Liver (tissue), 9 donors: ENCODE results near the gene BCR. TPM values are rescaled to one million over a fixed set of nuclear protein-coding genes. Genes with fewer than 3 reads are reported as not detected.

Experiments
- DNase-seq: peaks from one replicate; pipeline ENCODE4 v3.0.0-alpha.2; 2017; ENCODE audit warnings: low spot score
- H3K27ac ChIP-seq, 2 donors: one replicate each; pipeline ENCODE4 v1.7.0; 2013; ENCODE audit warnings: inconsistent platforms in 2 of 2, low read length in 2 of 2, control low read depth in 1 of 2, low read depth in 1 of 2, mild to moderate bottlenecking in 1 of 2
- H3K27me3 ChIP-seq, 4 donors: one replicate each; pipeline versions ENCODE4 v1.6.1 to v1.7.0; 2013; ENCODE audit warnings: low read length in 3 of 4, inconsistent platforms in 1 of 4, mild to moderate bottlenecking in 1 of 4, moderate library complexity in 1 of 4; ENCODE audit not compliant: control insufficient read depth in 4 of 4, insufficient read depth in 4 of 4
- H3K36me3 ChIP-seq, 4 donors: one replicate each; pipeline versions ENCODE4 v1.6.1 to v1.7.0; 2013; ENCODE audit warnings: low read length in 3 of 4, mild to moderate bottlenecking in 3 of 4, low read depth in 1 of 4, moderate library complexity in 1 of 4; ENCODE audit not compliant: control insufficient read depth in 4 of 4, insufficient read depth in 3 of 4
- H3K4me1 ChIP-seq, 4 donors: one replicate each; pipeline versions ENCODE4 v1.6.1 to v1.7.0; 2013; ENCODE audit warnings: low read length in 3 of 4, mild to moderate bottlenecking in 3 of 4, moderate library complexity in 1 of 4; ENCODE audit not compliant: control insufficient read depth in 4 of 4, insufficient read depth in 4 of 4
- H3K4me3 ChIP-seq, 3 donors: one replicate each; pipeline versions ENCODE4 v1.6.1 to v1.7.0; 2013; ENCODE audit warnings: low read length in 3 of 3, control low read depth in 1 of 3, low read depth in 1 of 3, mild to moderate bottlenecking in 1 of 3
- H3K9ac ChIP-seq, 2 donors: one replicate each; pipeline ENCODE4 v1.7.0; 2013; ENCODE audit warnings: low read length in 2 of 2, mild to moderate bottlenecking in 2 of 2, moderate library complexity in 2 of 2, control low read depth in 1 of 2, low read depth in 1 of 2
- H3K9me3 ChIP-seq, 4 donors: one replicate each; pipeline versions ENCODE4 v1.6.1 to v1.7.0; 2013; ENCODE audit warnings: low read length in 3 of 4; ENCODE audit not compliant: control insufficient read depth in 4 of 4
- ATF3 ChIP-seq: IDR thresholded peaks from 2 replicates; pipeline ENCODE4 v1.6.1; 2016; ENCODE audit warnings: antibody characterized with exemption
- CTCF ChIP-seq: fragments of 150-350 bp; IDR thresholded peaks from 2 replicates; pipeline ENCODE4 v1.5.1; 2017; ENCODE audit warnings: improper control_type of control experiment, low read depth, low read length; ENCODE audit not compliant: missing input control
- EGR1 ChIP-seq, 2 donors: IDR thresholded peaks; 2 replicates each; pipeline ENCODE4 v1.6.1; 2016 to 2018; ENCODE audit warnings: antibody characterized with exemption in 2 of 2, low read depth in 2 of 2
- FOXA2 ChIP-seq: IDR thresholded peaks from 2 replicates; pipeline ENCODE4 v1.6.1; 2016; ENCODE audit warnings: antibody characterized with exemption
- GABPA ChIP-seq, 2 donors: IDR thresholded peaks in 1 of 2; conservative IDR thresholded peaks in 1 of 2; 2 replicates each; pipeline ENCODE4 v1.6.1; 2016; ENCODE audit warnings: antibody characterized with exemption in 2 of 2, mild to moderate bottlenecking in 1 of 2, moderate library complexity in 1 of 2
- HNF4A ChIP-seq, 2 donors: conservative IDR thresholded peaks; 2 replicates each; pipeline ENCODE4 v1.6.1; 2016; ENCODE audit warnings: antibody characterized with exemption in 2 of 2, mild to moderate bottlenecking in 2 of 2
- HNF4G ChIP-seq: IDR thresholded peaks from 2 replicates; pipeline ENCODE4 v1.6.1; 2016; ENCODE audit warnings: antibody characterized with exemption
- JUND ChIP-seq, 2 donors: IDR thresholded peaks; 2 replicates each; pipeline ENCODE4 v1.6.1; 2016; ENCODE audit warnings: antibody characterized with exemption in 2 of 2
- MAX ChIP-seq: IDR thresholded peaks from 2 replicates; pipeline ENCODE4 v1.6.1; 2016; ENCODE audit warnings: antibody characterized with exemption
- NR2F2 ChIP-seq: IDR thresholded peaks from 2 replicates; pipeline ENCODE4 v1.6.1; 2016; ENCODE audit warnings: antibody characterized with exemption
- RAD21 ChIP-seq, 2 donors: IDR thresholded peaks; 2 replicates each; pipeline ENCODE4 v1.6.1; 2016; ENCODE audit warnings: antibody characterized with exemption in 2 of 2, mild to moderate bottlenecking in 2 of 2
- REST ChIP-seq: IDR thresholded peaks from 2 replicates; pipeline ENCODE4 v1.6.1; 2016; ENCODE audit warnings: antibody characterized with exemption, mild to moderate bottlenecking
- RXRA ChIP-seq, 2 donors: IDR thresholded peaks; 2 replicates each; pipeline ENCODE4 v1.6.1; 2017 to 2018; ENCODE audit warnings: antibody characterized with exemption in 2 of 2, mild to moderate bottlenecking in 1 of 2
- SP1 ChIP-seq: IDR thresholded peaks from 2 replicates; pipeline ENCODE4 v1.6.1; 2018; ENCODE audit warnings: antibody characterized with exemption, mild to moderate bottlenecking
- YY1 ChIP-seq: IDR thresholded peaks from 2 replicates; pipeline ENCODE4 v1.6.1; 2016; ENCODE audit warnings: antibody characterized with exemption, mild to moderate bottlenecking
- ZBTB33 ChIP-seq: IDR thresholded peaks from 2 replicates; pipeline ENCODE4 v1.6.1; 2016; ENCODE audit warnings: antibody characterized with exemption
- WGBS: extraction: QIAGEN DNeasy Blood & Tissue Kit; methylation state at CpG from one replicate; pipeline ENCODE4 v1.1.7; 2013; 5-methylcytosine and 5-hydroxymethylcytosine counted together
- polyA plus RNA-seq, 2 donors: library from polyadenylated mRNA; stranded (reverse) in 1 of 2; unstranded in 1 of 2; fragments of 200-250 nt in 1 of 2; fragments of >200 nt in 1 of 2; fragmentation: Nextera tagmentation in 1 of 2; extraction: Ambion mirVana in 1 of 2; gene quantifications; one replicate each; pipeline versions ENCODE4 v1.2.1 to v1.2.3, GENCODE V29; 2013 to 2015
- total RNA-seq, 2 donors: library from RNA; depleted of rRNA; stranded (reverse); fragments of >200 nt; gene quantifications; one replicate each; pipeline ENCODE4 v1.2.3, GENCODE V29; 2014
- donor health status: healthy.
- donor health status: healthy.
- donor health status: healthy.
- donor health status: healthy.
- donor health status: healthy.

Gene BCR
- total and polyA plus RNA-seq, 4 donors = 7.4 to 35.6 (median 18.3) TPM

- TF ChIP-seq MAX (no peak), RXRA (IDR thresholded peaks at IDR 0.05) (peak in 1 of 2 donors; percentile 77), GABPA (IDR thresholded peaks at IDR 0.05 in 1 of 2, conservative IDR thresholded peaks at IDR 0.05 in 1 of 2) (no peak), RAD21 (IDR thresholded peaks at IDR 0.05) (peak; percentile 11 to 41), HNF4G (no peak)
Observed at GRCh38 chr22:23283591-23284503, 103.5 kb downstream of the BCR start (continued).

GRCh38 chr22:23284504-23285033 lies 104.3 kb downstream of the BCR start:
- H3K4me3 ChIP-seq = no peak overlapping the region
- H3K4me1 ChIP-seq = peaks cover 0 to 12% (median 3%) of the 10 kb centered on the region in 4 donors
- H3K36me3 ChIP-seq = peaks cover 4 to 27% (median 5%) of the 10 kb centered on the region in 4 donors
- H3K9ac ChIP-seq = no peak overlapping the region
- H3K27me3 ChIP-seq = no peaks in the 10 kb centered on the region
- no peak for DNase-seq
- H3K27ac ChIP-seq = no peak overlapping the region
- H3K9me3 ChIP-seq = no peaks in the 10 kb centered on the region
- 89% methylated on average over 10 of the region's 10 CpGs for WGBS
- no peak for TF ChIP-seq RXRA (IDR thresholded peaks at IDR 0.05)
- no peak for TF ChIP-seq CTCF
- TF ChIP-seq JUND (IDR thresholded peaks at IDR 0.05) = no peak
- TF ChIP-seq EGR1 (IDR thresholded peaks at IDR 0.05; ENCODE audit: low read depth in 2 of 2) = no peak
- no peak for TF ChIP-seq REST
- no peak for TF ChIP-seq NR2F2
- TF ChIP-seq MAX = no peak
- TF ChIP-seq GABPA (IDR thresholded peaks at IDR 0.05 in 1 of 2, conservative IDR thresholded peaks at IDR 0.05 in 1 of 2) = no peak
- no peak for TF ChIP-seq HNF4G
- no peak for TF ChIP-seq YY1
- no peak for TF ChIP-seq ZBTB33
- no peak for TF ChIP-seq ATF3
- TF ChIP-seq SP1 = no peak
- no peak for TF ChIP-seq FOXA2
- no peak for TF ChIP-seq HNF4A (conservative IDR thresholded peaks at IDR 0.05)
